Measurements from ENCODE around the gene SLC25A12.

Gene SLC25A12

GRCh38 chr2:171883275-171883893 is 10.7 kb downstream of the SLC25A12 start:
- DNase-seq, result no peak

GRCh38 chr2:171882089-171882769 is 11.8 kb downstream of the SLC25A12 start:
- DNase-seq, result no peak

GRCh38 chr2:171880774-171881173 is 13.3 kb downstream of the SLC25A12 start:
- no peak for DNase-seq

GRCh38 chr2:171879865-171880264 is 14.2 kb downstream of the SLC25A12 start:
- DNase-seq, result no peak

GRCh38 chr2:171878481-171878993 is 15.5 kb downstream of the SLC25A12 start:
- no peak for DNase-seq

- no peak for DNase-seq
These were observed 19.1 kb downstream of the SLC25A12 start for GRCh38 chr2:171874963-171875362.

- DNase-seq, result no peak
These were observed 19.5 kb downstream of the SLC25A12 start for GRCh38 chr2:171874517-171874916.

GRCh38 chr2:171864357-171864985 is 29.6 kb downstream of the SLC25A12 start:
- no peak for DNase-seq

- no peak for DNase-seq
These were observed 31.5 kb downstream of the SLC25A12 start for GRCh38 chr2:171862501-171862900.

GRCh38 chr2:171858397-171858958 is 35.6 kb downstream of the SLC25A12 start:
- no peak for DNase-seq

- no peak for DNase-seq
These were observed 38.6 kb downstream of the SLC25A12 start for GRCh38 chr2:171855401-171855800.

GRCh38 chr2:171852366-171852888 is 41.6 kb downstream of the SLC25A12 start:
- DNase-seq, result no peak

GRCh38 chr2:171847627-171848026 is 46.4 kb downstream of the SLC25A12 start:
- DNase-seq, result no peak

GRCh38 chr2:171846894-171847293 is 47.1 kb downstream of the SLC25A12 start:
- DNase-seq, result no peak

- no peak for DNase-seq
These were observed 52.0 kb downstream of the SLC25A12 start for GRCh38 chr2:171841996-171842395.

GRCh38 chr2:171837736-171838135 is 56.3 kb downstream of the SLC25A12 start:
- DNase-seq, result no peak

GRCh38 chr2:171836146-171836910 is 57.7 kb downstream of the SLC25A12 start:
- DNase-seq, result no peak

- no peak for DNase-seq
These were observed 58.7 kb downstream of the SLC25A12 start for GRCh38 chr2:171835386-171835785.

- no peak for DNase-seq
These were observed 59.8 kb downstream of the SLC25A12 start for GRCh38 chr2:171834286-171834685.

- DNase-seq, result no peak
These were observed 61.6 kb downstream of the SLC25A12 start for GRCh38 chr2:171832489-171832888.

GRCh38 chr2:171830039-171830438 is 64.0 kb downstream of the SLC25A12 start:
- no peak for DNase-seq

GRCh38 chr2:171824086-171824485 is 70.0 kb downstream of the SLC25A12 start:
- no peak for DNase-seq
